Hepatocyte (in vitro differentiated cells): ENCODE results near the gene STAP2.

Experiments used
- CTCF ChIP-seq: fragments of 200-600 bp; sonication (generic); IDR thresholded peaks from 2 replicates; pipeline ENCODE4 v1.5.1; 2016; ENCODE audit warnings: antibody characterized with exemption, mild to moderate bottlenecking; ENCODE audit not compliant: poor library complexity
- EZH2 ChIP-seq: fragments of 200-600 bp; sonication (generic); IDR thresholded peaks from 2 replicates; pipeline ENCODE4 v1.6.1; 2016; ENCODE audit warnings: antibody characterized with exemption, mild to moderate bottlenecking, borderline replicate concordance
- EZH2phosphoT487 ChIP-seq: fragments of 200-600 bp; sonication (generic); IDR thresholded peaks from one replicate; pipeline ENCODE4 v1.6.1; 2018; ENCODE audit warnings: antibody characterized with exemption, mild to moderate bottlenecking, low read depth, moderate library complexity; ENCODE audit not compliant: unreplicated experiment, severe bottlenecking

- no peak for TF ChIP-seq EZH2
- no peak for TF ChIP-seq CTCF
- TF ChIP-seq EZH2phosphoT487, result no peak
Measured at GRCh38 chr19:4323692-4324091, 14.9 kb downstream of the STAP2 start.
